Sigmoid colon (tissue), 7 donors: ENCODE measurements around the gene ATP6V0A1. TPM values are rescaled to one million over a fixed set of nuclear protein-coding genes. Genes with fewer than 3 reads are reported as not detected.
A peak's percentile ranks its signal among the peaks of the same experiment; 100 is the strongest.
"Not testable (repeated sequence)": the region's sequence is repeated elsewhere in the genome, so short reads cannot be mapped to it uniquely, and the experiment has no call there.

Experiments
- DNase-seq: peaks from one replicate; pipeline ENCODE4 v3.0.0-alpha.2; 2019
- H3K27ac ChIP-seq, 4 donors: fragments of 200-600 bp; sonication (generic); one replicate each; pipeline ENCODE4 v1.5.1; 2016 to 2019; ENCODE audit warnings: mild to moderate bottlenecking in 1 of 4
- H3K27me3 ChIP-seq, 3 donors: fragments of 200-600 bp; sonication (generic); one replicate each; pipeline ENCODE4 v1.5.1; 2019; ENCODE audit warnings: mild to moderate bottlenecking in 1 of 3
- H3K36me3 ChIP-seq, 4 donors: fragments of 200-600 bp; sonication (generic); one replicate each; pipeline ENCODE4 v1.5.1; 2016 to 2019
- H3K4me1 ChIP-seq, 4 donors: fragments of 200-600 bp; sonication (generic); one replicate each; pipeline ENCODE4 v1.5.1; 2017 to 2019
- H3K4me3 ChIP-seq, 4 donors: fragments of 200-600 bp; sonication (generic); one replicate each; pipeline ENCODE4 v1.5.1; 2017 to 2019; ENCODE audit warnings: mild to moderate bottlenecking in 2 of 4, moderate library complexity in 1 of 4
- H3K9me3 ChIP-seq, 4 donors: fragments of 200-600 bp in 3 of 4; sonication (generic) in 3 of 4; one replicate each; pipeline versions ENCODE4 v1.5.1 to v1.6.1; 2013 to 2019
- CTCF ChIP-seq, 4 experiments: fragments of 450-650 bp in 3 of 4; fragments of 200-600 bp in 1 of 4; IDR thresholded peaks; one replicate each; pipeline ENCODE4 v1.5.1; 2016 to 2019; ENCODE audit warnings: antibody characterized with exemption in 4 of 4, mild to moderate bottlenecking in 3 of 4, moderate library complexity in 2 of 4
- EP300 ChIP-seq, 4 donors: sonication (generic); formaldehyde crosslinking; IDR thresholded peaks; one replicate each; pipeline ENCODE4 v1.6.1; 2017; ENCODE audit warnings: antibody characterized with exemption in 4 of 4
- POLR2A ChIP-seq, 2 donors: fragments of 450-650 bp; IDR thresholded peaks; one replicate each; pipeline ENCODE4 v1.6.1; 2016; ENCODE audit warnings: antibody characterized with exemption in 2 of 2, mild to moderate bottlenecking in 2 of 2, moderate library complexity in 2 of 2
- POLR2AphosphoS5 ChIP-seq, 4 donors: sonication (generic); formaldehyde crosslinking; IDR thresholded peaks; one replicate each; pipeline ENCODE4 v1.6.1; 2017; ENCODE audit warnings: antibody characterized with exemption in 4 of 4
- WGBS, 2 donors: extraction: QIAGEN DNeasy Blood & Tissue Kit; methylation state at CpG; one replicate each; pipeline ENCODE4 v1.1.7; 2013; 5-methylcytosine and 5-hydroxymethylcytosine counted together
- intact Hi-C: fragments of 100-400 bp; cut with DNase I; formaldehyde crosslinking; loops from one replicate; pipeline ENCODE4 v1.15.1; 2023
- polyA plus RNA-seq, 3 donors: library from polyadenylated mRNA; stranded (reverse); fragments of 200-250 nt; gene quantifications; one replicate each; pipeline ENCODE4 v1.2.3, GENCODE V29; 2013
- total RNA-seq, 4 donors: library from RNA; depleted of rRNA; stranded (reverse); fragments of >200 nt; gene quantifications; one replicate each; pipeline ENCODE4 v1.1.0, GENCODE V29; 2016
- donor health status: healthy with polysubstance abuse.
- donor health status: Bipolar disorder and iron deficiency.
- donor health status: healthy.

Gene ATP6V0A1
- total and polyA plus RNA-seq, 7 donors, result 11.6 to 96.1 (median 48.9) TPM

GRCh38 chr17:42553161-42553818, 94.6 kb downstream of the ATP6V0A1 start:
- peaks cover 0 to 37% (median 30%) of the 10 kb centered on the region in 4 donors for H3K4me1 ChIP-seq
- no peaks in the 10 kb centered on the region for H3K9me3 ChIP-seq
- TF ChIP-seq CTCF (IDR thresholded peaks at IDR 0.05), result no peak
- no peak for TF ChIP-seq EP300 (IDR thresholded peaks at IDR 0.05)
- no peak for TF ChIP-seq POLR2AphosphoS5 (IDR thresholded peaks at IDR 0.05)
- no peak for TF ChIP-seq POLR2A (IDR thresholded peaks at IDR 0.05)
- peaks cover 0 to 5% (median 0%) of the 10 kb centered on the region in 4 donors for H3K36me3 ChIP-seq
- intact Hi-C loops, result no loop called here
- H3K27ac ChIP-seq, result peak overlapping the region in 2 of 4 donors; percentile 84 to 87
- H3K27me3 ChIP-seq, result peaks cover 0 to 3% (median 0%) of the 10 kb centered on the region in 3 donors
- WGBS, 2 donors, result 88 to 90% methylated on average over 45 of the region's 45 CpGs
- H3K4me3 ChIP-seq, result peak overlapping the region in 3 of 4 donors; percentile 75 to 81 (median 77)
- no peak for DNase-seq

- intact Hi-C loops, result no loop called here
- Histone ChIP-seq H3K4me1 (peaks cover 0 to 31% (median 28%) of the 10 kb centered on the region in 4 donors), H3K27ac (peak overlapping the region; percentile 84 to 87 (median 84)), H3K4me3 (peak overlapping the region; percentile 65 to 81 (median 76)), H3K27me3 (no peaks in the 10 kb centered on the region), H3K9me3 (no peaks in the 10 kb centered on the region), H3K36me3 (peaks cover 0 to 5% (median 0%) of the 10 kb centered on the region in 4 donors)
- WGBS, 2 donors, result 41 to 61% methylated on average over 16 of the region's 16 CpGs
- TF ChIP-seq POLR2AphosphoS5 (IDR thresholded peaks at IDR 0.05), result no peak
- DNase-seq, result no peak
Measured at GRCh38 chr17:42553866-42554249, 95.2 kb downstream of the ATP6V0A1 start.

- Histone ChIP-seq H3K36me3 (peaks cover 0 to 5% (median 0%) of the 10 kb centered on the region in 4 donors), H3K4me1 (peaks cover 0 to 30% (median 28%) of the 10 kb centered on the region in 4 donors), H3K4me3 (peak overlapping the region; percentile 65 to 81 (median 76)), H3K27ac (peak overlapping the region; percentile 84 to 87 (median 84)), H3K27me3 (no peaks in the 10 kb centered on the region), H3K9me3 (no peaks in the 10 kb centered on the region)
- 1% methylated on average over 82 of the region's 82 CpGs for WGBS, 2 donors
- TF ChIP-seq CTCF (IDR thresholded peaks at IDR 0.05) (no peak), EP300 (IDR thresholded peaks at IDR 0.05) (no peak), POLR2A (IDR thresholded peaks at IDR 0.05) (peak; percentile 75 to 80), POLR2AphosphoS5 (IDR thresholded peaks at IDR 0.05) (peak; percentile 74 to 93 (median 90))
- intact Hi-C loops, result no loop called here
- peak; percentile 95 for DNase-seq
Measured at GRCh38 chr17:42554250-42555121, 95.8 kb downstream of the ATP6V0A1 start.

- intact Hi-C loops, result no loop called here
- Histone ChIP-seq H3K4me1 (peaks cover 0 to 30% (median 28%) of the 10 kb centered on the region in 4 donors), H3K27ac (peak overlapping the region; percentile 84 to 87 (median 84)), H3K27me3 (no peaks in the 10 kb centered on the region), H3K36me3 (peaks cover 0 to 5% (median 0%) of the 10 kb centered on the region in 4 donors), H3K9me3 (no peaks in the 10 kb centered on the region), H3K4me3 (peak overlapping the region; percentile 65 to 81 (median 76))
- no peak for DNase-seq
- 25% methylated on average over 4 of the region's 4 CpGs for WGBS, 2 donors
- TF ChIP-seq EP300 (IDR thresholded peaks at IDR 0.05), result no peak
- no peak for TF ChIP-seq CTCF (IDR thresholded peaks at IDR 0.05)
- no peak for TF ChIP-seq POLR2AphosphoS5 (IDR thresholded peaks at IDR 0.05)
- TF ChIP-seq POLR2A (IDR thresholded peaks at IDR 0.05), result no peak
Measured at GRCh38 chr17:42555122-42555622, 96.5 kb downstream of the ATP6V0A1 start.

- H3K4me3 ChIP-seq, DNase-seq, intact Hi-C loops, H3K36me3 ChIP-seq, H3K9me3 ChIP-seq, H3K27me3 ChIP-seq: not testable (repeated sequence)
- Histone ChIP-seq H3K27ac (peak overlapping the region in 2 of 4 donors; percentile 84 to 87), H3K4me1 (peaks cover 0 to 32% (median 29%) of the 10 kb centered on the region in 4 donors)
- WGBS, 2 donors, result 73 to 74% methylated on average over 5 of the region's 5 CpGs
Measured at GRCh38 chr17:42555961-42556617, 97.4 kb downstream of the ATP6V0A1 start.
